WTC11 (cell line): ENCODE data around the gene GSK3B.

Experiments used
- CREB1 ChIP-seq: sonication (generic); formaldehyde crosslinking; IDR thresholded peaks from 2 replicates; pipeline ENCODE4 v1.8.0; 2023; ENCODE audit warnings: mild to moderate bottlenecking, missing genetic modification reagents
- CTCF ChIP-seq: fragments of 200-600 bp; IDR thresholded peaks from 2 replicates; pipeline ENCODE4 v1.8.0; 2022; ENCODE audit warnings: antibody characterized with exemption
- ELF4 ChIP-seq: sonication (generic); formaldehyde crosslinking; IDR thresholded peaks from 2 replicates; pipeline ENCODE4 v1.8.1; 2022; ENCODE audit warnings: low read depth, mild to moderate bottlenecking, moderate library complexity, missing genetic modification reagents
- FOXP4 ChIP-seq: sonication (generic); formaldehyde crosslinking; IDR thresholded peaks from 2 replicates; pipeline ENCODE4 v1.8.0; 2022; ENCODE audit warnings: mild to moderate bottlenecking, missing genetic modification reagents
- GRHL2 ChIP-seq: fragments of 250-450 bp; sonication (Bioruptor Pico); IDR thresholded peaks from 2 replicates; pipeline ENCODE4 v1.8.0; 2022; ENCODE audit warnings: mild to moderate bottlenecking, moderate library complexity; ENCODE audit not compliant: insufficient replicate concordance, severe bottlenecking
- IRF1 ChIP-seq: sonication (generic); formaldehyde crosslinking; IDR thresholded peaks from 2 replicates; pipeline ENCODE4 v1.8.0; 2023; ENCODE audit warnings: missing genetic modification reagents
- NR3C1 ChIP-seq: sonication (generic); formaldehyde crosslinking; conservative IDR thresholded peaks from 2 replicates; pipeline ENCODE4 v1.8.1; 2023; ENCODE audit warnings: low read depth, mild to moderate bottlenecking, missing genetic modification reagents
- SP1 ChIP-seq: sonication (generic); formaldehyde crosslinking; conservative IDR thresholded peaks from 2 replicates; pipeline ENCODE4 v1.8.1; 2022; ENCODE audit warnings: missing genetic modification reagents
- USF2 ChIP-seq: sonication (generic); formaldehyde crosslinking; IDR thresholded peaks from 2 replicates; pipeline ENCODE4 v1.8.1; 2023; ENCODE audit warnings: mild to moderate bottlenecking, missing genetic modification reagents, moderate library complexity
- ZNF232 ChIP-seq: sonication (generic); formaldehyde crosslinking; IDR thresholded peaks from 2 replicates; pipeline ENCODE4 v1.8.0; 2022; ENCODE audit warnings: mild to moderate bottlenecking, missing genetic modification reagents
- ZNF396 ChIP-seq: fragments of 250-450 bp; sonication (Bioruptor Pico); IDR thresholded peaks from 2 replicates; pipeline ENCODE4 v1.8.0; 2021; ENCODE audit warnings: mild to moderate bottlenecking, moderate library complexity, borderline replicate concordance
- TF ChIP-seq, protein P1 (sequence below): sonication (generic); formaldehyde crosslinking; IDR thresholded peaks from 2 replicates; pipeline ENCODE4 v1.8.1; 2023; ENCODE audit warnings: mild to moderate bottlenecking, missing genetic modification reagents, moderate library complexity
- TF ChIP-seq, protein P2 (sequence below): sonication (generic); formaldehyde crosslinking; conservative IDR thresholded peaks from 2 replicates; pipeline ENCODE4 v1.8.1; 2022; ENCODE audit warnings: mild to moderate bottlenecking, missing genetic modification reagents
- TF ChIP-seq, protein P3 (sequence below): sonication (generic); formaldehyde crosslinking; IDR thresholded peaks from 2 replicates; pipeline ENCODE4 v1.8.0; 2022; ENCODE audit warnings: mild to moderate bottlenecking, missing genetic modification reagents

DNA sequence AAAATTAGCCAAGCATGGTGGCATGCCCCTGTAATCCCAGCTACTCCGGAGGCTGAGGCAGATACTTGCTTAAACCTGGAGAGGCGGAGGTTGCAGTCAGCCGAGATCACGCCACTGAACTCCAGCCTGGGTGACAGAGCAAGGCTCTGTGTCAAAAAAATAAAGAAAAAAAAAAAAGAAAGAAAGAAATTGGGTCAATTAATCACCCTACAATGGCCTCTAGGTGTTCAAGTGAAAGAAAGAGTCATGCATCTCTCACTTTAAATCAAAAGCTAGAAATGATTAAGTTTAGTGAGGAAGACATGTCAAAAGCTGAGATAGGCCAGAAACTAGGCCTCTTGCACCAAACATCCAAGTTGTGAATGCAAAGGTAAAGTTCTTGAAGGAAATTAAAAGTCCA is 44.9 kb upstream of the GSK3B start:
- TF ChIP-seq, protein P1, sequence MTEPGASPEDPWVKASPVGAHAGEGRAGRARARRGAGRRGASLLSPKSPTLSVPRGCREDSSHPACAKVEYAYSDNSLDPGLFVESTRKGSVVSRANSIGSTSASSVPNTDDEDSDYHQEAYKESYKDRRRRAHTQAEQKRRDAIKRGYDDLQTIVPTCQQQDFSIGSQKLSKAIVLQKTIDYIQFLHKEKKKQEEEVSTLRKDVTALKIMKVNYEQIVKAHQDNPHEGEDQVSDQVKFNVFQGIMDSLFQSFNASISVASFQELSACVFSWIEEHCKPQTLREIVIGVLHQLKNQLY, result no peak
- TF ChIP-seq CTCF, result no peak
- TF ChIP-seq, protein P2, sequence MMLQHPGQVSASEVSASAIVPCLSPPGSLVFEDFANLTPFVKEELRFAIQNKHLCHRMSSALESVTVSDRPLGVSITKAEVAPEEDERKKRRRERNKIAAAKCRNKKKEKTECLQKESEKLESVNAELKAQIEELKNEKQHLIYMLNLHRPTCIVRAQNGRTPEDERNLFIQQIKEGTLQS (CRISPR knock-in tag), result no peak
- no peak for TF ChIP-seq ZNF396
- no peak for TF ChIP-seq ZNF232 (CRISPR knock-in tag)
- TF ChIP-seq SP1 (CRISPR knock-in tag), result no peak
- TF ChIP-seq FOXP4 (CRISPR knock-in tag), result no peak
- no peak for TF ChIP-seq GRHL2 (CRISPR knock-in tag)
- TF ChIP-seq USF2 (CRISPR knock-in tag), result no peak
- no peak for TF ChIP-seq IRF1 (CRISPR knock-in tag)
- TF ChIP-seq NR3C1, result no peak
- TF ChIP-seq ELF4 (CRISPR knock-in tag), result no peak
- no peak for TF ChIP-seq CREB1 (CRISPR knock-in tag)
- TF ChIP-seq, protein P3, sequence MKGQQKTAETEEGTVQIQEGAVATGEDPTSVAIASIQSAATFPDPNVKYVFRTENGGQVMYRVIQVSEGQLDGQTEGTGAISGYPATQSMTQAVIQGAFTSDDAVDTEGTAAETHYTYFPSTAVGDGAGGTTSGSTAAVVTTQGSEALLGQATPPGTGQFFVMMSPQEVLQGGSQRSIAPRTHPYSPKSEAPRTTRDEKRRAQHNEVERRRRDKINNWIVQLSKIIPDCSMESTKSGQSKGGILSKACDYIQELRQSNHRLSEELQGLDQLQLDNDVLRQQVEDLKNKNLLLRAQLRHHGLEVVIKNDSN (CRISPR knock-in tag), result no peak
